GM23338 (cell line): ENCODE data around the gene GRID2IP. TPM values are rescaled to one million over a fixed set of nuclear protein-coding genes. Genes with fewer than 3 reads are reported as not detected.

Experiments used
- ATAC-seq: fragments of 200-7000 bp; cut with Tn5 transposase; 3 replicates; pipeline ENCODE4 v1.9.1; 2020
- DNase-seq: peaks from one replicate; pipeline ENCODE4 v3.0.0-alpha.2; 2015; ENCODE audit warnings: low spot score
- H2AFZ ChIP-seq: fragments of 200-600 bp; sonication (generic); 2 replicates; pipeline ENCODE4 v1.8.0; 2016; ENCODE audit warnings: antibody characterized with exemption, mild to moderate bottlenecking, moderate library complexity
- H3F3A ChIP-seq: fragments of 200-600 bp; sonication (generic); replicated peaks from 2 replicates; pipeline ENCODE4 v1.8.0; 2017; ENCODE audit warnings: antibody characterized with exemption, mixed run types, low read depth
- H3K27ac ChIP-seq: fragments of 200-600 bp; sonication (generic); 2 replicates; pipeline ENCODE4 v1.6.1; 2016; ENCODE audit warnings: low read depth
- H3K27me3 ChIP-seq: fragments of 200-600 bp; sonication (generic); 2 replicates; pipeline ENCODE4 v1.8.0; 2016; ENCODE audit warnings: mild to moderate bottlenecking, mixed run types, moderate library complexity; ENCODE audit not compliant: insufficient read depth
- H3K36me3 ChIP-seq: fragments of 200-600 bp; sonication (generic); 2 replicates; pipeline ENCODE4 v1.8.0; 2016; ENCODE audit warnings: mild to moderate bottlenecking; ENCODE audit not compliant: insufficient read depth
- H3K4me1 ChIP-seq: fragments of 200-600 bp; sonication (generic); 2 replicates; pipeline ENCODE4 v1.8.0; 2016; ENCODE audit warnings: mild to moderate bottlenecking, moderate library complexity; ENCODE audit not compliant: insufficient read depth
- H3K4me2 ChIP-seq: fragments of 200-600 bp; sonication (generic); 2 replicates; pipeline ENCODE4 v1.7.1; 2017; ENCODE audit warnings: mixed run types
- H3K4me3 ChIP-seq: fragments of 200-600 bp; sonication (generic); 2 replicates; pipeline ENCODE4 v1.6.1; 2016; ENCODE audit warnings: mixed run types
- H3K79me2 ChIP-seq: fragments of 200-600 bp; sonication (generic); replicated peaks from 2 replicates; pipeline ENCODE4 v1.8.0; 2017; ENCODE audit warnings: mild to moderate bottlenecking; ENCODE audit not compliant: insufficient read depth
- H3K9me2 ChIP-seq: fragments of 200-600 bp; sonication (generic); 2 replicates; pipeline ENCODE4 v1.8.0; 2017; ENCODE audit not compliant: insufficient read depth
- H4K20me1 ChIP-seq: fragments of 200-600 bp; sonication (generic); replicated peaks from 2 replicates; pipeline ENCODE4 v1.8.0; 2017; ENCODE audit warnings: mild to moderate bottlenecking; ENCODE audit not compliant: insufficient read depth
- H3K27ac Mint-ChIP-seq: 2 replicates; pipeline ENCODE4 v1.8.0; 2020; ENCODE audit warnings: inconsistent platforms, mild to moderate bottlenecking, moderate library complexity, mixed read lengths
- H3K27me3 Mint-ChIP-seq: 3 replicates; pipeline ENCODE4 v1.8.0; 2022; ENCODE audit warnings: low read depth, mild to moderate bottlenecking, moderate library complexity, mixed read lengths, inconsistent platforms; ENCODE audit not compliant: insufficient read depth, poor library complexity
- H3K36me3 Mint-ChIP-seq: 3 replicates; pipeline ENCODE4 v1.8.0; 2021; ENCODE audit warnings: low read depth, mild to moderate bottlenecking, inconsistent platforms, moderate library complexity, mixed read lengths
- H3K4me1 Mint-ChIP-seq: 3 replicates; pipeline ENCODE4 v1.8.0; 2020; ENCODE audit warnings: mild to moderate bottlenecking, inconsistent platforms, mixed read lengths
- H3K4me3 Mint-ChIP-seq: 3 replicates; pipeline ENCODE4 v1.8.0; 2021; ENCODE audit warnings: moderate library complexity, mild to moderate bottlenecking, inconsistent platforms, mixed read lengths
- H3K9me3 Mint-ChIP-seq: 3 replicates; pipeline ENCODE4 v1.8.0; 2020; ENCODE audit warnings: moderate library complexity, mild to moderate bottlenecking, inconsistent platforms, mixed read lengths
- CREB1 ChIP-seq: fragments of 250-450 bp; sonication (Bioruptor Pico); IDR thresholded peaks from 2 replicates; pipeline ENCODE4 v1.5.0; 2020; ENCODE audit warnings: low read depth, mild to moderate bottlenecking, moderate library complexity
- CTCF ChIP-seq, 2 experiments: fragments of 200-600 bp in 1 of 2; sonication (generic) in 1 of 2; conservative IDR thresholded peaks; 2 replicates each; pipeline versions ENCODE4 v1.5.1 to v1.6.1; 2016 to 2017; ENCODE audit warnings: antibody characterized with exemption in 2 of 2, low read depth in 2 of 2, mild to moderate bottlenecking in 2 of 2, moderate library complexity in 1 of 2
- EZH2 ChIP-seq: fragments of 200-600 bp; sonication (generic); IDR thresholded peaks from one replicate; pipeline ENCODE4 v1.8.0; 2017; ENCODE audit warnings: antibody characterized with exemption, mild to moderate bottlenecking, low read depth; ENCODE audit not compliant: unreplicated experiment
- EZH2phosphoT487 ChIP-seq: fragments of 200-600 bp; sonication (generic); IDR thresholded peaks from one replicate; pipeline ENCODE4 v1.8.1; 2018; ENCODE audit warnings: antibody characterized with exemption; ENCODE audit not compliant: unreplicated experiment
- NANOG ChIP-seq: IDR thresholded peaks from 2 replicates; pipeline ENCODE4 v1.6.1; 2016; ENCODE audit warnings: antibody characterized with exemption, borderline replicate concordance
- ZNF114 ChIP-seq: fragments of 250-450 bp; sonication (Bioruptor Pico); IDR thresholded peaks from 2 replicates; pipeline ENCODE4 v1.5.0; 2020; ENCODE audit warnings: mild to moderate bottlenecking, moderate library complexity
- ZNF331 ChIP-seq: fragments of 250-450 bp; sonication (Bioruptor Pico); IDR thresholded peaks from 2 replicates; pipeline ENCODE4 v1.5.0; 2020; ENCODE audit warnings: low read depth, mild to moderate bottlenecking, moderate library complexity
- ZNF462 ChIP-seq: fragments of 250-450 bp; sonication (Bioruptor Pico); IDR thresholded peaks from 2 replicates; pipeline ENCODE4 v1.5.0; 2020; ENCODE audit warnings: mild to moderate bottlenecking, moderate library complexity
- polyA plus RNA-seq: library from polyadenylated mRNA; unstranded; fragments of >200 nt; fragmentation: Nextera tagmentation; extraction: Ambion mirVana; gene quantifications from 2 replicates; pipeline ENCODE4 v1.2.1, GENCODE V29; 2016
- total RNA-seq: library from RNA; depleted of rRNA; stranded (reverse); fragments of >200 nt; shearing (Covaris generic); gene quantifications from 2 replicates; pipeline ENCODE4 v1.2.3, GENCODE V29; 2014
- TF ChIP-seq, protein P1 (sequence below): IDR thresholded peaks from one replicate; pipeline ENCODE4 v1.6.1; 2018; ENCODE audit warnings: antibody characterized with exemption; ENCODE audit not compliant: unreplicated experiment

The GRID2IP gene
- total and polyA plus RNA-seq, 2 experiments from 2014 or later, result 0.73 to 1.5 TPM

DNA sequence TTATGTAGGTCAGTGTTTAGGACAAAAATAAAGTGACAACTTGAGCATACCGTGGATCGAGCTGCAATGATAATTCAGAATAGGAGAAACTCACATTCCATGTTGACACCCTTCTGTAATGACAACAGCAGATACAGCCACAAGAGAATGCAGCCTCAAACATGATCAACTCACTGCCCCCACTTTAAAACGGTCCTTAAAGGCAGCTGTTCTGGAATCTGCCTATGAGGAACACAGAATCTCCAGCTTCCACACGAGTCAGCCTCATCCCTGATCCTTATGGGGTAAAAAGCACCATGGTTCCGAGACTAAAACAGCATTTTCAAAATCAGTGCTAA lies 71.0 kb downstream of the GRID2IP start:
- Mint-ChIP-seq H3K4me1 (peaks cover 16% of the 10 kb centered on the region; the same call in 2 of the 3 replicates), H3K36me3 (peaks cover 12% of the 10 kb centered on the region)
- no peak overlapping the region for H3K4me2 ChIP-seq

More for the DNA sequence above, 71.0 kb downstream of the GRID2IP start:
- Histone ChIP-seq H3K79me2 (peaks cover 81% of the 10 kb centered on the region), H2AFZ (no peak overlapping the region), H3K4me3 (no peak overlapping the region), H3K9me2 (no peaks in the 10 kb centered on the region), H3F3A (peaks cover 10% of the 10 kb centered on the region), H3K27me3 (no peaks in the 10 kb centered on the region), H4K20me1 (peaks cover 45% of the 10 kb centered on the region), H3K27ac (no peak overlapping the region), H3K36me3 (no peaks in the 10 kb centered on the region), H3K4me1 (peaks cover 10% of the 10 kb centered on the region; the same call in 1 of the 2 replicates)
- TF ChIP-seq ZNF331 (CRISPR knock-in tag), result no peak
- no peak for TF ChIP-seq EZH2
- no peak for TF ChIP-seq CTCF (conservative IDR thresholded peaks at IDR 0.05; ENCODE audit: low read depth in 2 of 2)
- TF ChIP-seq ZNF462 (CRISPR knock-in tag), result no peak
- TF ChIP-seq CREB1 (CRISPR knock-in tag), result no peak
- no peak for TF ChIP-seq NANOG
- no peak for TF ChIP-seq EZH2phosphoT487
- TF ChIP-seq, protein P1, sequence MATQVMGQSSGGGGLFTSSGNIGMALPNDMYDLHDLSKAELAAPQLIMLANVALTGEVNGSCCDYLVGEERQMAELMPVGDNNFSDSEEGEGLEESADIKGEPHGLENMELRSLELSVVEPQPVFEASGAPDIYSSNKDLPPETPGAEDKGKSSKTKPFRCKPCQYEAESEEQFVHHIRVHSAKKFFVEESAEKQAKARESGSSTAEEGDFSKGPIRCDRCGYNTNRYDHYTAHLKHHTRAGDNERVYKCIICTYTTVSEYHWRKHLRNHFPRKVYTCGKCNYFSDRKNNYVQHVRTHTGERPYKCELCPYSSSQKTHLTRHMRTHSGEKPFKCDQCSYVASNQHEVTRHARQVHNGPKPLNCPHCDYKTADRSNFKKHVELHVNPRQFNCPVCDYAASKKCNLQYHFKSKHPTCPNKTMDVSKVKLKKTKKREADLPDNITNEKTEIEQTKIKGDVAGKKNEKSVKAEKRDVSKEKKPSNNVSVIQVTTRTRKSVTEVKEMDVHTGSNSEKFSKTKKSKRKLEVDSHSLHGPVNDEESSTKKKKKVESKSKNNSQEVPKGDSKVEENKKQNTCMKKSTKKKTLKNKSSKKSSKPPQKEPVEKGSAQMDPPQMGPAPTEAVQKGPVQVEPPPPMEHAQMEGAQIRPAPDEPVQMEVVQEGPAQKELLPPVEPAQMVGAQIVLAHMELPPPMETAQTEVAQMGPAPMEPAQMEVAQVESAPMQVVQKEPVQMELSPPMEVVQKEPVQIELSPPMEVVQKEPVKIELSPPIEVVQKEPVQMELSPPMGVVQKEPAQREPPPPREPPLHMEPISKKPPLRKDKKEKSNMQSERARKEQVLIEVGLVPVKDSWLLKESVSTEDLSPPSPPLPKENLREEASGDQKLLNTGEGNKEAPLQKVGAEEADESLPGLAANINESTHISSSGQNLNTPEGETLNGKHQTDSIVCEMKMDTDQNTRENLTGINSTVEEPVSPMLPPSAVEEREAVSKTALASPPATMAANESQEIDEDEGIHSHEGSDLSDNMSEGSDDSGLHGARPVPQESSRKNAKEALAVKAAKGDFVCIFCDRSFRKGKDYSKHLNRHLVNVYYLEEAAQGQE, result no peak
- no peak for TF ChIP-seq ZNF114 (CRISPR knock-in tag)
- DNase-seq, result no peak
- no peak for ATAC-seq
- Mint-ChIP-seq H3K4me3 (no peak overlapping the region), H3K9me3 (peaks cover 7% of the 10 kb centered on the region; the same call in 1 of the 3 replicates), H3K27ac (no peak overlapping the region), H3K27me3 (peaks cover 12% of the 10 kb centered on the region)
